ENCODE measurements around the gene IL7R.

Gene IL7R

DNA sequence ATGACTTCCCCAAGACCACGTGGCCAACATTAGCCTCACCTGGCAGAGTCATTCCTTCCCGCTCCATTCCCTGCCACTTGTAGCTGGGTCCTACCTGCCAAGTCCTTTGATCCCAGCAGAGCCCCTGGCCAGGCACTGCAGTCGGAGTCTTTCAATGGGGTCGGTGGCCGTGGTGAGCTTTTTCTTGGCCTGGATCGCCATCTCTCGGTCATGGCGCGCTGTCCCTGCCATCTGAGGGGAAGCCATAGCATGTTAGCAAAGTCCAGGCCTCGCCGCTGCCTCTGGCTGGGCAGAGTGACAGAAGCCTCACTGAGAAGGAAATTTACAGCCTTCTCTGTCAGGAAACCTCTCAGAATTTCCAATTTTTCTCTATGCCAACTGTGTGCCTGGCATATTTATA lies 64.2 kb downstream of the IL7R start:
- DNase-seq, result no peak

DNA sequence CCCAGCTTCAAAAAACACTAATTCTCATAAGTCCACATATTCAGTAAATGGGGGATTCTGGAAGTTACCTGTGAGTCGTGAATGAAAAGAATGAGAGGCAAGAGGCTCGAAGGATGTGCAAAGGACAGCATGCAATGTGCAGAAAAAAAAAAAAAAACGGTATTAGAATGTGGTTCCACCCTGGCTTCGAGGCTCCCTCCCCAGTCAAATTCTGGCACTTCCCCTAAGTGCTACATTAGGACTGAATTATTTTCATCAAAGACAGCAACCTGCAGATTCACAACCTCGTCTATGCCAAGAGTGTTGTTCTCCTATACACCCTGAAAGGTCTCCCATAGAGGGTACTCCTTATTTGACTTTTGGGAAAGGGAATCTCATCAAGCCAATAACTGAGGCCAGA lies 65.2 kb downstream of the IL7R start:
- no peak for DNase-seq

DNA sequence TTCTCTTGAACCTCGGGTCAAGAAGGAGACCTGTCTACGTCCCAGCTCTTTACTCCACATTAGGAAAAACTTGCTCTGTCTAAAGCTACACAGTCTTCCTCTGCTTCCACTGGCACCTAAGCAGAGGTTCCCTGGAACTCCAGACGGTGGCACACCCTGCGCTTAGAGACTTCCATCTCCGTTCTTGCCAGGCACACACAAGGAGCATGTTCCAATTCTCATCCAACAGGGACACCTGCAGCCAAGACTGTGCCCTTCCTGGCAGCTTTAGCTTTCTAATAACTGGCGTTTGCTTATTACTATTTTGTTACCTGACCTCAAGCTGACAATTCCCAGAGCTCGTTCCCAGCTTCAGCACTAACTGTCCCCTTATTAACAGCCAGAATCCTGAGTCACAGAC lies 65.8 kb downstream of the IL7R start:
- no peak for DNase-seq

- no peak for DNase-seq
Observed at GRCh38 chr5:35924122-35924949, 67.6 kb downstream of the IL7R start.

GRCh38 chr5:35924950-35925722 lies 68.4 kb downstream of the IL7R start:
- peak; percentile 87 for DNase-seq

- DNase-seq, result no peak
Observed at GRCh38 chr5:35926389-35927051, 69.8 kb downstream of the IL7R start.
